Measurements from ENCODE around the gene PUS1.
"Not testable (repeated sequence)": the region's sequence is repeated elsewhere in the genome, so short reads cannot be mapped to it uniquely, and the experiment has no call there.

The PUS1 gene

GRCh38 chr12:131929581-131930456 lies 743 bp downstream of the PUS1 start:
- no peak for DNase-seq (ENCODE audit: low read depth, low spot score)
- H3K27ac ChIP-seq: peak overlapping the region; percentile 27

DNA sequence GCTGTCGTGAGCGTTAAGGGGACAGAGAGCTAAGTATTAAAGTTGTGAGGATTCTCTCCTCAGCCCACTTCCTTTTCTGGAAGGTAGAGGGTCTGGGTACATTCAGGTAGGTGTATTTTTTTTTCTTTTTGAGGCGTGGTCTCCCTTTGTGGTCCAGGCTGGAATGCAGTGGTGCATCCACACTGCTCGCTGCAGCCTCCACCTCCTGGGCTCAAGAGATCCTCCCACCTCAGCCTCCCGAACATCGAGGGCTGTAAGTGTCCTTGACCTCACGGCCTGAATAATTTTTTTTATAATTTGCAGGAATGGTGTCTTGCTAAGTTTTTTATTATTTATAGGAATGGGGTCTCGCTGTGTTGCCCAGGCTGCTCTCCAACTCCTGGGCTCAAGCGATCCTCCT lies 1.4 kb downstream of the PUS1 start:
- no peak for DNase-seq (ENCODE audit: low read depth, low spot score)
- no peak overlapping the region for H3K27ac ChIP-seq

- no peak overlapping the region for H3K27ac ChIP-seq
- DNase-seq (ENCODE audit: low read depth, low spot score): no peak
These were observed 4.3 kb downstream of the PUS1 start for GRCh38 chr12:131933387-131933786.

GRCh38 chr12:131934535-131934934 lies 5.5 kb downstream of the PUS1 start:
- DNase-seq (ENCODE audit: low read depth, low spot score): no peak
- H3K27ac ChIP-seq: no peak overlapping the region

- H3K27ac ChIP-seq: no peak overlapping the region
- DNase-seq (ENCODE audit: low read depth, low spot score): no peak
These were observed 9.0 kb downstream of the PUS1 start for GRCh38 chr12:131938082-131938481.

DNA sequence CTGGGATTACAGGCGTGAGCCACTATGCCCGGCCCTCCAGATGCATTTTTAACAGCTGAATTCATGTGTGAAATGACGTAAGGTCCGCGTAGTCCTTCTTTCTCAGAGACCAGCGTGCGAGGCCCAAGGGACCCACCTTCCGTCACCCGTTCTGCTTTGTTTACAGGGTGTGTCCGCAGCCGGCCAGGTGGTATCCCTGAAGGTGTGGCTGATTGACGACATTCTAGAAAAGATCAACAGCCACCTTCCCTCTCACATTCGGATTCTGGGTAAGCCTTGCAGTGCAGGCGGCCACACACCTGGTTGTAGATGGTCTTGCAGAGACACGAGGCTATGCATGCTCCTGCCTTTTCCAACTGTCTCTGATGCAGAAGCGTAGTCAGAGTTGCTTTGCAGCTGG lies 9.9 kb downstream of the PUS1 start:
- DNase-seq (ENCODE audit: low read depth, low spot score): no peak
- no peak overlapping the region for H3K27ac ChIP-seq

- DNase-seq (ENCODE audit: low read depth, low spot score): no peak
- no peak overlapping the region for H3K27ac ChIP-seq
These were observed 11.1 kb downstream of the PUS1 start for GRCh38 chr12:131940141-131940547.

DNA sequence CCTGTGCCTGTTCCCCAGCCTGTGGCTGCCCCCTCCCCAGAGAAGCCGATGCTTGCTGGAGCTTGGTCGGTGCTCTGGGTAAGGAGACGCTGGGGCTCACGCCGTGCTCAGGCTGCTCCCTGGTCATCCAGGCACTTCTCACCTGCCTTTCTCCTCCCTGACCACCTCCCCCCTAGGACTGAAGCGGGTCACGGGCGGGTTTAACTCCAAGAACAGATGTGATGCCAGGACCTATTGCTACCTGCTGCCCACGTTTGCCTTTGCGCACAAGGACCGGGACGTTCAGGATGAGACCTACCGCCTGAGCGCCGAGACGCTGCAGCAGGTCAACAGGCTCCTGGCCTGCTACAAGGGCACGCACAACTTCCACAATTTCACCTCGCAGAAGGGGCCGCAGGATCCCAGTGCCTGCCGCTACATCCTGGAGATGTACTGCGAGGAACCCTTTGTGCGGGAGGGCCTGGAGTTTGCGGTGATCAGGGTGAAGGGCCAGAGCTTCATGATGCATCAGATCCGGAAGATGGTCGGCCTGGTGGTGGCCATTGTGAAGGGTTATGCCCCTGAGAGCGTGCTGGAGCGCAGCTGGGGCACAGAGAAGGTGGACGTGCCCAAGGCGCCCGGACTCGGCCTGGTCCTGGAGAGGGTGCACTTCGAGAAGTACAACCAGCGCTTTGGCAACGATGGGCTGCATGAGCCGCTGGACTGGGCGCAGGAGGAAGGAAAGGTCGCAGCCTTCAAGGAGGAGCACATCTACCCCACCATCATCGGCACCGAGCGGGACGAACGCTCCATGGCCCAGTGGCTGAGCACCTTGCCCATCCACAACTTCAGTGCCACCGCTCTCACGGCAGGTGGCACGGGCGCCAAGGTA lies 12.3 kb downstream of the PUS1 start:
- no peak for DNase-seq (ENCODE audit: low read depth, low spot score)
- H3K27ac ChIP-seq: no peak overlapping the region

DNA sequence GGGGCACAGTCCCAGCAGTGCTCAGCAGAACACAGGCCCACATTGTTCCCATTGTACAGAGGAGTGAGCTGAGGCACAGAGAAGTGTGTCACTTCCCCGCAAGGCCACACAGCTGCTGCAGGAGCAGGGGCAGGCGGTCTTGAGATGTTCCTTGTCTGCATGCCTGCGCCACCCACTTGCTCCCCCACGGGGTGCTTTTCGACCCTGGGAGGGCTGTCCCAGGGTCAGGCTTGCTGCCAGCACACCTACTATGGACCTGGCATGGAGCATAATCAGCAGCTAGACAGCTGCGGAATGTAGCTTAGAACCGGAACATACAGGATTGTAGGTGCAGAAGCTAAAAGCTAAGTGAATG lies 12.9 kb downstream of the PUS1 start:
- no peak for DNase-seq (ENCODE audit: low read depth, low spot score)
- no peak overlapping the region for H3K27ac ChIP-seq

DNA sequence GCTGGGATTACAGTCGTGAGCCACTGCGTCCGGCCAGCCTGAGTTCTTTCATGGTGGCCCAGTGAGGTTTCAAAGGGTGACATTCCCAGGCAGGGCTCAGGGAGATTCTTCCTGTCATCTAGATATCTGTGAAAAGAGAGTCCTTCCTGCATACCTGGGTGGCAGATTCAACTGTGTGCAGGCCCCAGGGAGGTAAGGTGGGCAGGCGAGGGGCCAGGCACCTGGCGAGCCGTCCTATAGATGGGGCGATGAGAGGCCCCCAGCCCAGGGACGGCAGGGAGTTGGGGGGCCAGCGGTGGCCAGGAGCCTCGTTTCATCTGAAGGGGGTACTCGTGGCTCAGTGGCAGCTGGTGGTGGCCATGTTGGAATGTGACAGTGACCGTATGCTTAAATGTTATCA lies 13.6 kb downstream of the PUS1 start:
- H3K27ac ChIP-seq: no peak overlapping the region
- no peak for DNase-seq (ENCODE audit: low read depth, low spot score)

DNA sequence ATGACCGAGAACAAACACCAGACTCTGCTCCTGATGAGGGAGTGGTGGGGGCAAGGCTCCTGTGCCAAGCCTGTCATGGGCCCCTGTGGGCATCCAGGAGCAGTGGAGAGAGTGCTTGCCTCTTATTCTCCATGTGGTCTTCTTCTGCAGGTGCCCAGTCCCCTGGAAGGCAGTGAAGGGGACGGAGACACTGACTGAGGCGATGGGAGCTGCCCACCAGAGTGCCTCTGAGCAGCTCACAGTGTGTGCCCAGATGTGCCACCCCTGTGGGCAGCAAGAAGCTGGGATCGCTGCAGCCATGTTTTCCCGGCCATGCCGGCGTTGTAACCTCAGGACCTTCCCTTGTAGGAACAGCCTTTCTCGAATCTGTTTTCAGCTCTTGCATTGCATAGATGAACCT lies 14.3 kb downstream of the PUS1 start:
- no peak overlapping the region for H3K27ac ChIP-seq
- DNase-seq (ENCODE audit: low read depth, low spot score): no peak

GRCh38 chr12:131943876-131944275 lies 14.8 kb downstream of the PUS1 start:
- H3K27ac ChIP-seq: no peak overlapping the region
- no peak for DNase-seq (ENCODE audit: low read depth, low spot score)

- no peak for DNase-seq (ENCODE audit: low read depth, low spot score)
- H3K27ac ChIP-seq: no peak overlapping the region
These were observed 15.7 kb downstream of the PUS1 start for GRCh38 chr12:131944601-131945251.

GRCh38 chr12:131946757-131947156 lies 17.7 kb downstream of the PUS1 start:
- no peak overlapping the region for H3K27ac ChIP-seq
- no peak for DNase-seq (ENCODE audit: low read depth, low spot score)

GRCh38 chr12:131947482-131948027 lies 18.5 kb downstream of the PUS1 start:
- no peak for DNase-seq (ENCODE audit: low read depth, low spot score)
- no peak overlapping the region for H3K27ac ChIP-seq

GRCh38 chr12:131948166-131948712 lies 19.2 kb downstream of the PUS1 start:
- DNase-seq (ENCODE audit: low read depth, low spot score): no peak
- H3K27ac ChIP-seq: no peak overlapping the region

DNA sequence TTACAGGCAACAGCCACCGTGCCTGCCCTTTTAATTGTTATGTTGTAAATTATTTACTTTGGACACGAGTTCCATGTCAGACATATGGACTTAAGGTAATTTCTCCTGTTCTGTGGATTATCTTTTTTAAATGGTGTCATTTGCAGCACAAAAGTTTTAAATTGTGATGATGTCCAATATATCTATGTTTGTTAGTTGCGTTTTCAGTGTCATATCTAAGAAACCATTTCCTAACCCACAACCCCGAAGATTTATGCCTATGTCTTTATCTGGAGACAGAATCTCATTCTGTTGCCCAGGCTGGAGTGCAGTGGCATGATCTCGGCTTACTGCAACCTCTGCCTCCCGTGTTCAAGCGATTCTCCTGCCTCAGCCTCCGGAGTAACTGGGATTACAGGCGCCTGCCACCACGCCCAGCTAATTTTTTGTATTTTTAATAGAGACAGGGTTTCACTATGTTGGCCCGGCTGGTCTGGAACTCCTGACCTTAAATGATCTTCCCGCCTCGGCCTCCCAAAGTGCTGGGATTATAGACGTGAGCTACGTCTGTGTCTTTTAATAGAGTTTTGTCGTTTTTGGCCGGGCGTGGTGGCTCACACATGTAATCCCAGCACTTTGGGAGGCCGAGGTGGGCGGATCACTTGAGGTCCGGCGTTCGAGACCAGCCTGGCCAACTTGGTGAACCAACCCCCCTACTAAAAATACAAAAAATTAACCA lies 19.8 kb downstream of the PUS1 start:
- not testable (repeated sequence) for H3K27ac ChIP-seq; DNase-seq (ENCODE audit: low read depth, low spot score)

GRCh38 chr12:131949431-131950181 lies 20.5 kb downstream of the PUS1 start, which contains the start of gene EP400:
Gene EP400 (plus strand): TSS chr12:131949942. CDS start chr12:131960620, 10,678 bp downstream.
- DNase-seq (ENCODE audit: low read depth, low spot score): peak; percentile 44
- peak within 1 kb of the TSS; percentile 52 for H3K27ac ChIP-seq
